Breast epithelium (tissue), 4 donors: ENCODE results near the gene DPP4. TPM values are rescaled to one million over a fixed set of nuclear protein-coding genes. Genes with fewer than 3 reads are reported as not detected.

Source experiments
- DNase-seq, 2 donors: peaks; one replicate each; pipeline ENCODE4 v3.0.0-alpha.2; 2019; ENCODE audit warnings: low spot score in 2 of 2
- H3K27ac ChIP-seq, 2 donors: fragments of 200-600 bp; sonication (generic) in 1 of 2; one replicate each; pipeline ENCODE4 v1.5.1; 2016 to 2019; ENCODE audit warnings: mild to moderate bottlenecking in 1 of 2
- H3K27me3 ChIP-seq, 2 donors: fragments of 200-600 bp; sonication (generic) in 1 of 2; one replicate each; pipeline versions ENCODE4 v1.5.1 to v1.6.0; 2017 to 2019; ENCODE audit warnings: control low read depth in 1 of 2, mild to moderate bottlenecking in 1 of 2
- H3K36me3 ChIP-seq: fragments of 200-600 bp; one replicate; pipeline ENCODE4 v1.5.1; 2019
- H3K4me1 ChIP-seq, 2 donors: fragments of 200-600 bp; sonication (generic); one replicate each; pipeline ENCODE4 v1.5.1; 2016 to 2019; ENCODE audit warnings: control low read depth in 1 of 2
- H3K4me3 ChIP-seq, 3 donors: fragments of 200-600 bp; sonication (generic); 1 replicate in 2 of 3; 2 replicates in 1 of 3; pipeline ENCODE4 v1.5.1; 2016 to 2019; ENCODE audit warnings: mild to moderate bottlenecking in 3 of 3, moderate library complexity in 2 of 3
- H3K9me3 ChIP-seq, 2 donors: fragments of 200-600 bp; sonication (generic) in 1 of 2; one replicate each; pipeline ENCODE4 v1.5.1; 2016 to 2019; ENCODE audit warnings: control low read depth in 1 of 2
- POLR2A ChIP-seq: fragments of 450-650 bp; IDR thresholded peaks from one replicate; pipeline ENCODE4 v1.6.1; 2016; ENCODE audit warnings: antibody characterized with exemption, mild to moderate bottlenecking, moderate library complexity
- POLR2AphosphoS5 ChIP-seq, 3 donors: sonication (generic); formaldehyde crosslinking; IDR thresholded peaks; one replicate each; pipeline ENCODE4 v1.6.1; 2017; ENCODE audit warnings: antibody characterized with exemption in 3 of 3
- intact Hi-C: fragments of 100-400 bp; cut with DNase I; formaldehyde crosslinking; loops from one replicate; pipeline ENCODE4 v1.15.1; 2023; ENCODE audit warnings: low total_unique reads
- total RNA-seq, 3 donors: library from RNA; depleted of rRNA; stranded (reverse); fragments of >200 nt; gene quantifications; one replicate each; pipeline ENCODE4 v1.1.0, GENCODE V29; 2016
- TF ChIP-seq, protein P1 (sequence below), 3 donors: fragments of 450-650 bp; IDR thresholded peaks; one replicate each; pipeline ENCODE4 v1.5.1; 2016 to 2017; ENCODE audit warnings: antibody characterized with exemption in 3 of 3, mild to moderate bottlenecking in 3 of 3, moderate library complexity in 3 of 3

Gene DPP4
- total RNA-seq, 3 donors from 2014 or later, result 7.5 to 17.3 (median 11.8) TPM

DNA sequence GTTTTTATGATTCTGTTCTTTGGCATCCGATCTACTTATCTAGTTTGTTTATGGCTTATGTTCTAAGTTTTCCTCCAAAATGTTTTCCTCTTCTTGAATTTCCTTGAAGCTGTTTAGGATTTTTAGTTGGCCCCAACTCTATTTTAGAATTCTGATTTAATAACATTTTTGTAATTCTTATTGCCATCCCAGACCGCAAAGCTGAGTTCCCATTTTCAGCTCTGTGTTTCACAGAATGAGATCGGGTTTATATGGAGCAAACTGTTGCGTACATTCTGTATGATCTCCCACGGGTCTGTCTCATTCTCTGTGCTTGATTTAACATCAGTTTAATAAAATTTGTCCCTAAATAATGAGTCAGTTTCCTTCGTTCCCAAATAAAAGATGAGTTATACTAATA, 59.3 kb downstream of the DPP4 start:
- TF ChIP-seq, protein P1, sequence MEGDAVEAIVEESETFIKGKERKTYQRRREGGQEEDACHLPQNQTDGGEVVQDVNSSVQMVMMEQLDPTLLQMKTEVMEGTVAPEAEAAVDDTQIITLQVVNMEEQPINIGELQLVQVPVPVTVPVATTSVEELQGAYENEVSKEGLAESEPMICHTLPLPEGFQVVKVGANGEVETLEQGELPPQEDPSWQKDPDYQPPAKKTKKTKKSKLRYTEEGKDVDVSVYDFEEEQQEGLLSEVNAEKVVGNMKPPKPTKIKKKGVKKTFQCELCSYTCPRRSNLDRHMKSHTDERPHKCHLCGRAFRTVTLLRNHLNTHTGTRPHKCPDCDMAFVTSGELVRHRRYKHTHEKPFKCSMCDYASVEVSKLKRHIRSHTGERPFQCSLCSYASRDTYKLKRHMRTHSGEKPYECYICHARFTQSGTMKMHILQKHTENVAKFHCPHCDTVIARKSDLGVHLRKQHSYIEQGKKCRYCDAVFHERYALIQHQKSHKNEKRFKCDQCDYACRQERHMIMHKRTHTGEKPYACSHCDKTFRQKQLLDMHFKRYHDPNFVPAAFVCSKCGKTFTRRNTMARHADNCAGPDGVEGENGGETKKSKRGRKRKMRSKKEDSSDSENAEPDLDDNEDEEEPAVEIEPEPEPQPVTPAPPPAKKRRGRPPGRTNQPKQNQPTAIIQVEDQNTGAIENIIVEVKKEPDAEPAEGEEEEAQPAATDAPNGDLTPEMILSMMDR (IDR thresholded peaks at IDR 0.05), result no peak
- TF ChIP-seq POLR2A, result no peak
- TF ChIP-seq POLR2AphosphoS5 (IDR thresholded peaks at IDR 0.05), result no peak
- H3K27ac ChIP-seq, result no peak overlapping the region

DNA sequence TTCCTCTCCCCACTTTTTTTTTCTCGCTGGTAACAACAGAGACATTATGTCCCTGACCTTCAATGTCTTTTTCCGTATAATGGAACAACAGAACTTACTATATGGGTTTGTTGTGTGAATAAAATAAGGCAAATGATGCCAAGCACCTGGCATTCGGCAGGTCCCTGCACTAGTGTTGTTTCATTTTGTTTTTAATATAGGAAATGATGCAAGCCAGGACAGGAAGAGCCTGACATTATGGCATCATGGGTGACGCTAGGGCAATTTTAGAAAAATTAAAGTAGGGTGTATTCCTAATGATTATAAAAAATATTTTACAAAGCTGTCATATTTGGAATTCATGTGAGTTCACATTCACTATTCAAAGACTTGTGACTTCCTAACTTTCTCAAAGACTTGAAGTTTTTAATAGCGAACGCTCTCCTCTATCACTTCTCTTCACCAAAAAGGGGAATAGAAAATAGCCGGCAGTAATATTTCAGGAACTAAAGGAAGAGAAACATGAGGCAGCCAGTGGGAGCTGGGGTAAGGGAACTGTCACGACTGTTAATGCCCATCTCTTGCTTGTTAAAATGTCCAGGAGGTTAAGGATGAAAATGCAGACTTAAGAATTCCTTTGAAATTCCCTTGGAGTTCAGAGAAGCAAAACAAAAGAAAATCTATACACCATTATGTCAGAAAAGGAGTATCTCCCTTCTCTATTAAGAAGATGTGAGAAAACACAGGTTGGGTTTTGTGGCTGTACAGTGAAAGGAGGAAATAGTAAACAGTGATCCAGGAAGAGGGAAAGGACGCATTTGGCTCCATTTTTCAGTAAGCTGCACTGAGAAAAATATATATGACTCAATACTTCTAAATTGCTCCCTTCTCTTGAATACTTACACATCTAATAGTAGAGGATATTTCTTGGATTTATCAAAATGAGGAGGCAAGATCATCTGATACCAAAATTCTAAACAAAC, 60.2 kb downstream of the DPP4 start:
- DNase-seq, result no peak
- Histone ChIP-seq H3K27me3 (no peaks in the 10 kb centered on the region), H3K9me3 (no peaks in the 10 kb centered on the region), H3K4me3 (peak overlapping the region in 1 of 3 donors; percentile 39), H3K27ac (peak overlapping the region in 1 of 2 donors; percentile 9), H3K4me1 (no peaks in the 10 kb centered on the region), H3K36me3 (no peaks in the 10 kb centered on the region)
- intact Hi-C loops, result no loop called here
- TF ChIP-seq POLR2AphosphoS5 (IDR thresholded peaks at IDR 0.05), result no peak
- TF ChIP-seq, protein P1 (IDR thresholded peaks at IDR 0.05), result no peak
- TF ChIP-seq POLR2A, result no peak

More for the DNA sequence above, 59.3 kb downstream of the DPP4 start:
- intact Hi-C loops, result no loop called here
- H3K36me3 ChIP-seq, result no peaks in the 10 kb centered on the region
- no peaks in the 10 kb centered on the region for H3K4me1 ChIP-seq
- DNase-seq, result no peak
- H3K27me3 ChIP-seq, result no peaks in the 10 kb centered on the region
- no peak overlapping the region for H3K4me3 ChIP-seq
- H3K9me3 ChIP-seq, result no peaks in the 10 kb centered on the region

DNA sequence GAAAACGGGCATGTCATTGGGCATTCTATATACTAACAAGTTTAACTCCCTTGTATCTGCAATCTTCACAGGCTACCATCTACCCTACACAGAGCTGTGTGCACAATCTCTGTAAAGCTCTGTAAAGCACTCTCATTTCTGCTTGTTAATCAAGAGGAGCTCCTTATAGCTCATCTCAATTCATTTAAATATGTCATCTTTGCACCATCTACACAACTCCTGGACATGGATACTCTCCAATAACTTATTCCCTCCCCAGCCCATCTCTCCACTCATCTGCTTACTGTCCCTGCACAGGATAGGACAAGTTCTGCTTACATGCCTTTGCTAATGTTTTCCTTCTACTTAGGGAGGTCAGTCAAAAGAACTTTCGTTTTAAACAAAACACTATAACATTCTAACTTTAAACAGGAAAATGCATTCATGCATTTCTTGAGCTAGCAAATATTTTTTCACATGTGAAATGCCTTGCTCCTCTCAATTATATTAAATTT, 61.4 kb downstream of the DPP4 start:
- no peaks in the 10 kb centered on the region for H3K36me3 ChIP-seq
- H3K27ac ChIP-seq, result no peak overlapping the region
- H3K27me3 ChIP-seq, result no peaks in the 10 kb centered on the region
- no peaks in the 10 kb centered on the region for H3K9me3 ChIP-seq
- no peaks in the 10 kb centered on the region for H3K4me1 ChIP-seq
- intact Hi-C loops, result no loop called here
- DNase-seq, result no peak
- TF ChIP-seq POLR2AphosphoS5 (IDR thresholded peaks at IDR 0.05) (no peak), POLR2A (no peak)
- TF ChIP-seq, protein P1 (IDR thresholded peaks at IDR 0.05), result no peak
- no peak overlapping the region for H3K4me3 ChIP-seq

DNA sequence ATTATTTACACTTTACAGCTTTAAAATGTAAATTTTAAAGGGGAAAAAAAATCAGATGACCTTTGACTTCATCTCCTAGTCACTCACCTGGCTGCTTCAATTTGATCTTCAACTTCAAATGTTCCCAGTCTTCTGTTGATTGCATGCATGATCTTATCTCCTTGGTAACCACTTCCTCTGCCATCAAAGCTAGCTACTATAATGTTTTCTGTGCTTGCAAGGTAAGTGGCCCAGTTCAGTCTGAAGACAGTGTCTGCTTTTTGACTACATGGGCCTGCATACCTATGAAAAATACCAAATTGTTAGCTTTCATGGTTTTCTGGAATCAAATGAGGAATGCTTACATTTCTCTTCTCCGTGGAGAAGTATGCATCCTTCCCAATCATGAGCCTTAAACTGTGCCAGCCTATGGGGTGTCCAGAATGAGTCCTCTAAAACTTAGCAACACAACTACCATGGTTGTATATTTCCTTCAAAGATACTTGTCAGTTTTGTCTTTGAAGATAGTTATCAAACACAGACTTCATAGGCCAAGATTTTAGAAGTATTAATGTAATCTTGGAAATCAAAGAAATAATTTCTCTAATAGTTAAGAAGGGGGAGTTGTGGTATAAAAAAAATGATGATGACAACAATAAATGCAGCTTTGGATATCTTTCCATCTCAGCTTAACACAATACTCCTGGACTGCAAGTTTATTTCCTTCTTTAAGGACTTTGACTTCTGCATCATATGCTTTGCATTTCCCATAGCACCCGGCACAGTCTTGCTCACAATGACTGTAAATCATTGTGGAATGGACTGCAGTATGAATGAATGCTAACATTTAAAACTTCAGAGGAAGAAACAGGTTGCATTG, 62.1 kb downstream of the DPP4 start:
- DNase-seq, result no peak
- intact Hi-C loops, result no loop called here
- Histone ChIP-seq H3K36me3 (no peaks in the 10 kb centered on the region), H3K27me3 (no peaks in the 10 kb centered on the region), H3K27ac (no peak overlapping the region), H3K9me3 (no peaks in the 10 kb centered on the region), H3K4me1 (no peaks in the 10 kb centered on the region), H3K4me3 (no peak overlapping the region)
- no peak for TF ChIP-seq POLR2A
- TF ChIP-seq POLR2AphosphoS5 (IDR thresholded peaks at IDR 0.05), result no peak
- TF ChIP-seq, protein P1 (IDR thresholded peaks at IDR 0.05), result no peak
